HEK293 (cell line): ENCODE results near the gene SLC51A.

Experiments used
- ATF2 ChIP-seq: fragments of 450-650 bp; formaldehyde crosslinking; IDR thresholded peaks from 2 replicates; pipeline ENCODE4 v1.5.1; 2016; ENCODE audit warnings: missing biosample characterization, missing genetic modification characterization, low read depth
- BCL11B ChIP-seq: fragments of 450-650 bp; formaldehyde crosslinking; IDR thresholded peaks from 2 replicates; pipeline ENCODE4 v1.5.1; 2016; ENCODE audit warnings: low read depth, missing biosample characterization, missing genetic modification characterization
- FEZF1 ChIP-seq: fragments of 450-650 bp; formaldehyde crosslinking; IDR thresholded peaks from 2 replicates; pipeline ENCODE4 v1.5.1; 2016; ENCODE audit warnings: missing biosample characterization, missing genetic modification characterization
- GLIS1 ChIP-seq: fragments of 450-650 bp; formaldehyde crosslinking; IDR thresholded peaks from 2 replicates; pipeline ENCODE4 v1.5.1; 2016; ENCODE audit warnings: missing biosample characterization, missing genetic modification characterization
- HIC1 ChIP-seq: fragments of 450-650 bp; formaldehyde crosslinking; IDR thresholded peaks from 2 replicates; pipeline ENCODE4 v1.5.1; 2016; ENCODE audit warnings: missing biosample characterization, missing genetic modification characterization
- KLF16 ChIP-seq: fragments of 450-650 bp; formaldehyde crosslinking; IDR thresholded peaks from 2 replicates; pipeline ENCODE4 v1.5.1; 2017; ENCODE audit warnings: missing biosample characterization, missing genetic modification characterization
- KLF7 ChIP-seq: fragments of 450-650 bp; formaldehyde crosslinking; IDR thresholded peaks from 2 replicates; pipeline ENCODE4 v1.5.1; 2016; ENCODE audit warnings: missing biosample characterization, missing genetic modification characterization, borderline replicate concordance
- MEIS1 ChIP-seq: sonication (generic); formaldehyde crosslinking; IDR thresholded peaks from 2 replicates; pipeline ENCODE4 v1.8.1; 2022; ENCODE audit warnings: missing genetic modification reagents, mild to moderate bottlenecking, borderline replicate concordance
- OSR2 ChIP-seq: fragments of 450-650 bp; formaldehyde crosslinking; IDR thresholded peaks from 2 replicates; pipeline ENCODE4 v1.5.1; 2016; ENCODE audit warnings: missing biosample characterization, missing genetic modification characterization
- PRDM1 ChIP-seq: fragments of 450-650 bp; formaldehyde crosslinking; IDR thresholded peaks from 2 replicates; pipeline ENCODE4; 2016; ENCODE audit warnings: missing biosample characterization, missing genetic modification characterization
- PRDM6 ChIP-seq: fragments of 450-650 bp; formaldehyde crosslinking; IDR thresholded peaks from 2 replicates; pipeline ENCODE4 v1.5.1; 2017; ENCODE audit warnings: missing biosample characterization, missing genetic modification characterization
- TSHZ1 ChIP-seq: fragments of 450-650 bp; formaldehyde crosslinking; IDR thresholded peaks from 2 replicates; pipeline ENCODE4 v1.5.1; 2016; ENCODE audit warnings: missing biosample characterization, missing genetic modification characterization, borderline replicate concordance
- YY1 ChIP-seq: fragments of 450-650 bp; formaldehyde crosslinking; IDR thresholded peaks from 2 replicates; pipeline ENCODE4 v1.5.1; 2018; ENCODE audit warnings: missing biosample characterization, missing genetic modification characterization
- ZBTB7A ChIP-seq: fragments of 450-650 bp; formaldehyde crosslinking; IDR thresholded peaks from 2 replicates; pipeline ENCODE4 v1.5.1; 2016; ENCODE audit warnings: low read depth, missing biosample characterization, missing genetic modification characterization
- ZFP3 ChIP-seq: fragments of 450-650 bp; formaldehyde crosslinking; IDR thresholded peaks from 2 replicates; pipeline ENCODE4 v1.5.1; 2016; ENCODE audit warnings: low read depth, missing biosample characterization, missing genetic modification characterization
- ZIC2 ChIP-seq: fragments of 450-650 bp; formaldehyde crosslinking; IDR thresholded peaks from 2 replicates; pipeline ENCODE4 v1.5.1; 2016; ENCODE audit warnings: missing biosample characterization, missing genetic modification characterization
- ZNF112 ChIP-seq: fragments of 450-650 bp; formaldehyde crosslinking; IDR thresholded peaks from 2 replicates; pipeline ENCODE4 v1.5.0; 2017; ENCODE audit warnings: missing biosample characterization, missing genetic modification characterization
- ZNF2 ChIP-seq: fragments of 450-650 bp; formaldehyde crosslinking; IDR thresholded peaks from 2 replicates; pipeline ENCODE4 v1.5.1; 2016; ENCODE audit warnings: missing biosample characterization, missing genetic modification characterization
- ZNF362 ChIP-seq: fragments of 450-650 bp; formaldehyde crosslinking; IDR thresholded peaks from 2 replicates; pipeline ENCODE4 v1.5.1; 2016; ENCODE audit warnings: missing biosample characterization, missing genetic modification characterization
- ZNF391 ChIP-seq: fragments of 450-650 bp; formaldehyde crosslinking; IDR thresholded peaks from 2 replicates; pipeline ENCODE4 v1.5.1; 2016; ENCODE audit warnings: low read depth, missing biosample characterization, missing genetic modification characterization, borderline replicate concordance
- ZNF423 ChIP-seq: fragments of 450-650 bp; formaldehyde crosslinking; IDR thresholded peaks from 2 replicates; pipeline ENCODE4 v1.5.1; 2016; ENCODE audit warnings: missing biosample characterization, missing genetic modification characterization
- ZNF501 ChIP-seq: fragments of 450-650 bp; formaldehyde crosslinking; IDR thresholded peaks from 2 replicates; pipeline ENCODE4 v1.5.1; 2016; ENCODE audit warnings: missing biosample characterization, missing genetic modification characterization
- ZNF510 ChIP-seq: fragments of 450-650 bp; formaldehyde crosslinking; IDR thresholded peaks from 2 replicates; pipeline ENCODE4 v1.5.1; 2018; ENCODE audit warnings: mild to moderate bottlenecking, missing genetic modification characterization, missing biosample characterization; ENCODE audit not compliant: insufficient replicate concordance
- ZNF514 ChIP-seq: fragments of 450-650 bp; formaldehyde crosslinking; IDR thresholded peaks from 2 replicates; pipeline ENCODE4 v1.5.1; 2016; ENCODE audit warnings: missing biosample characterization, missing genetic modification characterization
- ZNF529 ChIP-seq: fragments of 450-650 bp; formaldehyde crosslinking; IDR thresholded peaks from 2 replicates; pipeline ENCODE4 v1.5.1; 2017; ENCODE audit warnings: missing genetic modification characterization, missing biosample characterization; ENCODE audit not compliant: insufficient replicate concordance
- ZNF555 ChIP-seq: fragments of 450-650 bp; formaldehyde crosslinking; conservative IDR thresholded peaks from 2 replicates; pipeline ENCODE4 v1.5.1; 2017; ENCODE audit warnings: missing biosample characterization, mild to moderate bottlenecking, missing genetic modification characterization, inconsistent platforms
- ZNF585B ChIP-seq: fragments of 450-650 bp; formaldehyde crosslinking; IDR thresholded peaks from 2 replicates; pipeline ENCODE4 v1.5.1; 2016; ENCODE audit warnings: missing biosample characterization, missing genetic modification characterization
- ZNF600 ChIP-seq: fragments of 450-650 bp; formaldehyde crosslinking; IDR thresholded peaks from 2 replicates; pipeline ENCODE4 v1.5.1; 2016; ENCODE audit warnings: missing biosample characterization, missing genetic modification characterization
- ZNF701 ChIP-seq: fragments of 450-650 bp; formaldehyde crosslinking; IDR thresholded peaks from 2 replicates; pipeline ENCODE4 v1.5.1; 2016; ENCODE audit warnings: missing biosample characterization, missing genetic modification characterization

The SLC51A gene

GRCh38 chr3:196168808-196169391 lies 47.4 kb upstream of the SLC51A start (continued):
- TF ChIP-seq KLF16 (tag by site-specific recombination) (no peak), ZNF501 (tag by site-specific recombination) (no peak), ZNF555 (tag by site-specific recombination) (no peak), ZNF701 (tag by site-specific recombination) (no peak), FEZF1 (no peak), ZNF585B (tag by site-specific recombination) (no peak), ZNF2 (tag by site-specific recombination) (no peak), ZBTB7A (tag by site-specific recombination) (no peak), ZNF362 (tag by site-specific recombination) (no peak), YY1 (tag by site-specific recombination) (no peak), GLIS1 (peak; percentile 45), BCL11B (tag by site-specific recombination) (no peak), TSHZ1 (tag by site-specific recombination) (no peak), ZNF600 (tag by site-specific recombination) (no peak), OSR2 (tag by site-specific recombination) (peak; percentile 77), ZNF423 (0 out of 2 replicates have a peak, but pooled peaks have one; percentile 40), HIC1 (tag by site-specific recombination) (no peak), ZIC2 (tag by site-specific recombination) (peak; percentile 83), ZNF510 (tag by site-specific recombination) (no peak), ATF2 (tag by site-specific recombination) (no peak), ZNF112 (tag by site-specific recombination) (no peak), MEIS1 (no peak), ZFP3 (no peak), ZNF529 (no peak), PRDM1 (tag by site-specific recombination) (no peak), ZNF391 (tag by site-specific recombination) (no peak), ZNF514 (tag by site-specific recombination) (no peak), KLF7 (tag by site-specific recombination) (no peak), PRDM6 (tag by site-specific recombination) (peak; percentile 53; the same call in 1 of the 2 replicates)
